ENCODE measurements around the gene DTNB. TPM values are rescaled to one million over a fixed set of nuclear protein-coding genes. Genes with fewer than 3 reads are reported as not detected.

DTNB gene
- total RNA-seq, 4 donors from 2014 or later, result 3.9 to 8.7 (median 4.4) TPM

DNA sequence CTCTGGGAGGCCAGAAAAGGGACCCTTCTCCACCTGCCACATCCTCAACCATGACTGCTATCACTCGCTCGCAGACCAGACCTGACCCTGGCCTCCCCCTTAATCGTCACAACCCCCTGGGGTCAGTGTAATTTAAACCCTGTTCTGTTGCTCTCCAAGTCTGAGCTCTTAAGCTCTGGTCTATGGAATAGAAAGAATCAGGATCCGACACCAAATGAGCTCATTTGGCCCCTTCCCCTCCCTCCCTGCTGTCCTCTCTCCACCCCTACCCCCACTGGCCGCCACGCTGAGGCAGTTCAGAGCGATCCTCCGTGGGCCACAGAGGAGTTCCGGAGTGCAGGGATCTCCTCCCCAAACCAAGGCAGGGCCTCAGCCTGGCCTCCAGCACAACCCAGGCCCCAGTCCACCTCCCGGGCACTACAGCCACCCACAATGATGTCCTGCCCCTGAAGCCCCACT is 337.0 kb downstream of the DTNB start:
- Histone ChIP-seq H3K9me3 (no peaks in the 10 kb centered on the region), H3K4me1 (peaks cover 0 to 93% (median 47%) of the 10 kb centered on the region in 3 donors), H3K27me3 (no peaks in the 10 kb centered on the region), H3K27ac (peak overlapping the region in 3 of 4 donors; percentile 27 to 88 (median 55)), H3K36me3 (no peaks in the 10 kb centered on the region), H3K4me3 (no peak overlapping the region)
- no peak for ATAC-seq
- WGBS, 2 donors (ENCODE audit: low coverage in 1 of 2), result 52% methylated on average over 7 of the region's 10 CpGs; no CpG with 5 or more reads in 1 of the 2 donors
- TF ChIP-seq, protein P1, sequence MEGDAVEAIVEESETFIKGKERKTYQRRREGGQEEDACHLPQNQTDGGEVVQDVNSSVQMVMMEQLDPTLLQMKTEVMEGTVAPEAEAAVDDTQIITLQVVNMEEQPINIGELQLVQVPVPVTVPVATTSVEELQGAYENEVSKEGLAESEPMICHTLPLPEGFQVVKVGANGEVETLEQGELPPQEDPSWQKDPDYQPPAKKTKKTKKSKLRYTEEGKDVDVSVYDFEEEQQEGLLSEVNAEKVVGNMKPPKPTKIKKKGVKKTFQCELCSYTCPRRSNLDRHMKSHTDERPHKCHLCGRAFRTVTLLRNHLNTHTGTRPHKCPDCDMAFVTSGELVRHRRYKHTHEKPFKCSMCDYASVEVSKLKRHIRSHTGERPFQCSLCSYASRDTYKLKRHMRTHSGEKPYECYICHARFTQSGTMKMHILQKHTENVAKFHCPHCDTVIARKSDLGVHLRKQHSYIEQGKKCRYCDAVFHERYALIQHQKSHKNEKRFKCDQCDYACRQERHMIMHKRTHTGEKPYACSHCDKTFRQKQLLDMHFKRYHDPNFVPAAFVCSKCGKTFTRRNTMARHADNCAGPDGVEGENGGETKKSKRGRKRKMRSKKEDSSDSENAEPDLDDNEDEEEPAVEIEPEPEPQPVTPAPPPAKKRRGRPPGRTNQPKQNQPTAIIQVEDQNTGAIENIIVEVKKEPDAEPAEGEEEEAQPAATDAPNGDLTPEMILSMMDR (IDR thresholded peaks at IDR 0.05), result no peak
- no peak for TF ChIP-seq POLR2AphosphoS5 (IDR thresholded peaks at IDR 0.05)
- TF ChIP-seq EP300 (IDR thresholded peaks at IDR 0.05), result no peak
- TF ChIP-seq POLR2A (IDR thresholded peaks at IDR 0.05), result no peak

DNA sequence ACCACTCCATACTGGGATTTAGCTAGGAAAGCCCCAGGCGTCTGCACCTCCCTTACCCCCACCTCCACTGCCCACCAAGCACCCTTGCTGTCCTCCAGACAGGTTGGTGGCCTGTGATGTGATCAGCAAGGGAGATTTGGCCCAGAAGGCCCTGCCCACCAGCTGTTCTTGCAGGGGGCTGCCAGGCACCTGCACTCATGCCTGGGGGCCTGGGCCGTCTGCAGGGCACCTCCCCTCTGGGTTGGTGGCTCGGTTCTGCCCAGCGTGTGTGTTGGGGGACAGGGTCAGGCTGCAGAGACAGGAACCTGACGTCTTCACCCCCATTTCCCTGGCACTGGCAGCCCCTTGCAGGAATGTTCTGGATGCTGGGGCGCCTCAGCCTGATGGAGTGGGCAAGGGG is 337.4 kb downstream of the DTNB start:
- H3K36me3 ChIP-seq, result no peaks in the 10 kb centered on the region
- no peaks in the 10 kb centered on the region for H3K27me3 ChIP-seq
- no peak for ATAC-seq
- H3K9me3 ChIP-seq, result no peaks in the 10 kb centered on the region
- no peak overlapping the region for H3K4me3 ChIP-seq
- peaks cover 0 to 97% (median 47%) of the 10 kb centered on the region in 3 donors for H3K4me1 ChIP-seq
- TF ChIP-seq POLR2AphosphoS5 (IDR thresholded peaks at IDR 0.05) (no peak), POLR2A (IDR thresholded peaks at IDR 0.05) (no peak), EP300 (IDR thresholded peaks at IDR 0.05) (no peak)
- TF ChIP-seq, protein P1 (IDR thresholded peaks at IDR 0.05), result no peak
- H3K27ac ChIP-seq, result peak overlapping the region in 3 of 4 donors; percentile 27 to 88 (median 55)
- 17 to 50% methylated on average over 1 of the region's 6 CpGs for WGBS, 2 donors (ENCODE audit: low coverage in 1 of 2)

DNA sequence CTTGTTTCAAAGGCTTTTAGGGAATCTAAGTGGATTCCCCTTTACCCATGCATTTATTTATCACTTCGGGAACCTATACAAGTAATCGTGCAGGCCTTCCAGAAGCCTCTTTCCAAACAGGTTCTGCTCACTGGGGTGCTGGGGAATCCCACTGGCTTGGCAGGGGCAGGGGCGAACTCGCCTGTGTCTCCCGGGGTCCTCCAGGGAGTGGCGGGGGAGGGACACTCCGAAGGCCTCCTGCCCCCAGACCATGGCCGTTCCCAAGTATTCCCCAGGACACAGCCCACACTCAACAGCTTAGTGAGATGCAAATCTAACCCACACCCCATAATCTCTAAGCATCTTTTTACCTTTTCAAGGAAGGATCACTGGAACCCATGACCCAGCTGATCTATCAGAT is 338.2 kb downstream of the DTNB start:
- TF ChIP-seq, protein P1 (IDR thresholded peaks at IDR 0.05), result no peak
- TF ChIP-seq EP300 (IDR thresholded peaks at IDR 0.05) (no peak), POLR2AphosphoS5 (IDR thresholded peaks at IDR 0.05) (no peak), POLR2A (IDR thresholded peaks at IDR 0.05) (no peak)

DNA sequence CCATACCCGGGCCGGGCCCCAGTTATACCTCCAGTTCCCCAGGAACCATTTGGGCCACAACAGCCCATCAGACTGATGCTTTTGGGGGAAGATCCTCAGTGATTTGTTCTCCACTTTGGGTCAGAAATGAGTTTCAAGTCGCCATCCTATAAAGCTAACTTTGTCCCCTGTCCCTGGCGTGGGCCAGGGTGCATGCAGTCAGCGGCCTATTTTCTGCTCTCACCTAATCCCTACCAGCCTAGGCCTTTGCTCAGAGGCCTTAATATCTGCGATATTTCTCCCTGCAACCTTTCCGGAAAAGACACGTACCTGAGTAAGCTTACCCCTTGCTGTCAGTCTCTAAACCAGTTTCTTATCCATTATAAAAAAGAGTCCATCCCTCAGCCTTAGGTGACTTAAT is 338.9 kb downstream of the DTNB start:
- H3K9me3 ChIP-seq, result no peaks in the 10 kb centered on the region
- no peak overlapping the region for H3K4me3 ChIP-seq
- peaks cover 0 to 100% (median 47%) of the 10 kb centered on the region in 3 donors for H3K4me1 ChIP-seq
- H3K27ac ChIP-seq, result peak overlapping the region in 1 of 4 donors; percentile 61
- TF ChIP-seq, protein P1 (IDR thresholded peaks at IDR 0.05), result no peak
- TF ChIP-seq POLR2AphosphoS5 (IDR thresholded peaks at IDR 0.05), result no peak
- no peak for TF ChIP-seq POLR2A (IDR thresholded peaks at IDR 0.05)
- TF ChIP-seq EP300 (IDR thresholded peaks at IDR 0.05), result no peak
- WGBS, 2 donors (ENCODE audit: low coverage in 1 of 2), result 84 to 100% methylated on average over 2 to 6 of the region's 8 CpGs
- no peak for ATAC-seq
- no peaks in the 10 kb centered on the region for H3K27me3 ChIP-seq
- H3K36me3 ChIP-seq, result no peaks in the 10 kb centered on the region

More for the DNA sequence above, 338.2 kb downstream of the DTNB start:
- H3K27ac ChIP-seq, result peak overlapping the region in 1 of 4 donors; percentile 88
- H3K36me3 ChIP-seq, result no peaks in the 10 kb centered on the region
- no peaks in the 10 kb centered on the region for H3K9me3 ChIP-seq
- peaks cover 0 to 100% (median 49%) of the 10 kb centered on the region in 3 donors for H3K4me1 ChIP-seq
- no peak overlapping the region for H3K4me3 ChIP-seq
- no peak for ATAC-seq
- H3K27me3 ChIP-seq, result no peaks in the 10 kb centered on the region
- 56 to 57% methylated on average over 2 to 3 of the region's 8 CpGs for WGBS, 2 donors (ENCODE audit: low coverage in 1 of 2)

DNA sequence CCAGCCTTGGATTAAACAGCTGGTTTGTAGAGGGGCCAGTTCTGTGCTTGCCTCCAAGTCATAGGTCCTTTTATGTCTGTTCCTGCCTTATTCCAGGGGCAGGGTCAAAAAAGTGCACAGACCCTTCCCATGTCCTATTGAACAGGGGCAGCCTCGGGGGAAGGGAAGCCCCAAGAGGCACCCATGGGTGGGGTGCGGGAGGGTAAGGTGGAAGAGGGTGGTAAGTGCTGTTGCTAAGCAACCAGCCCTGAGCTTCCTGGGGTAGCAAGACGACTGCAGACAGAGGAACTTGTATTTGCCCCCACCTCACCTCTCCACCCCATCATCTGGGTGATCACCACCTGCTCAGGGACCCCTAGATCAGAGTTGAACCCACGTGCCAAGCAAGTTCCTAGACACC is 339.4 kb downstream of the DTNB start:
- Histone ChIP-seq H3K4me3 (no peak overlapping the region), H3K4me1 (peaks cover 0 to 100% (median 47%) of the 10 kb centered on the region in 3 donors), H3K9me3 (no peaks in the 10 kb centered on the region), H3K27me3 (no peaks in the 10 kb centered on the region), H3K36me3 (no peaks in the 10 kb centered on the region), H3K27ac (peak overlapping the region in 1 of 4 donors; percentile 61)
- 50% methylated on average over 1 of the region's 4 CpGs; no CpG with 5 or more reads in 1 of the 2 donors for WGBS, 2 donors (ENCODE audit: low coverage in 1 of 2)
- TF ChIP-seq POLR2A (IDR thresholded peaks at IDR 0.05) (no peak), POLR2AphosphoS5 (IDR thresholded peaks at IDR 0.05) (no peak), EP300 (IDR thresholded peaks at IDR 0.05) (no peak)
- TF ChIP-seq, protein P1 (IDR thresholded peaks at IDR 0.05), result no peak
- no peak for ATAC-seq

Measured in gastroesophageal sphincter (tissue), 4 donors.